Muscle of leg (tissue), 11 donors: ENCODE results near the gene CRIM1. TPM values are rescaled to one million over a fixed set of nuclear protein-coding genes. Genes with fewer than 3 reads are reported as not detected.

Source experiments
- DNase-seq: peaks from one replicate; pipeline ENCODE4 v3.0.0; 2013
- H3K27ac ChIP-seq: one replicate; pipeline ENCODE4 v1.5.1; 2013; ENCODE audit warnings: mild to moderate bottlenecking, low read length, control low read depth
- H3K27me3 ChIP-seq: one replicate; pipeline ENCODE4 v1.6.1; 2013; ENCODE audit warnings: low read length; ENCODE audit not compliant: control insufficient read depth, insufficient read depth
- H3K36me3 ChIP-seq: one replicate; pipeline ENCODE4 v1.6.1; 2013; ENCODE audit warnings: low read length; ENCODE audit not compliant: control insufficient read depth, insufficient read depth
- H3K4me1 ChIP-seq: one replicate; pipeline ENCODE4 v1.6.1; 2013; ENCODE audit warnings: low read length; ENCODE audit not compliant: control insufficient read depth, insufficient read depth
- H3K4me3 ChIP-seq: one replicate; pipeline ENCODE4 v1.5.1; 2013; ENCODE audit warnings: low read length, control low read depth
- H3K9me3 ChIP-seq: replicated peaks from 2 replicates; pipeline ENCODE4 v1.6.1; 2013; ENCODE audit warnings: low read depth, low read length; ENCODE audit not compliant: control insufficient read depth
- WGBS: methylation state at CpG from one replicate; pipeline ENCODE4 v1.1.5; 2013; ENCODE audit warnings: missing lambda C conversion rate; ENCODE audit not compliant: insufficient coverage; 5-methylcytosine and 5-hydroxymethylcytosine counted together
- polyA plus RNA-seq, 8 donors: library from polyadenylated mRNA; unstranded; fragments of 120-200 nt; gene quantifications; one replicate each; pipeline versions ENCODE4 v1.2.1 to v1.2.3, GENCODE V29; 2013; ENCODE audit warnings: inconsistent platforms in 1 of 8, low replicate concordance in 1 of 8; ENCODE audit not compliant: insufficient read length in 8 of 8, insufficient read depth in 1 of 8
- total RNA-seq: library from RNA; stranded (reverse); fragments of 120-200 nt; gene quantifications from one replicate; pipeline ENCODE4 v1.2.4, GENCODE V29; 2013

The CRIM1 gene
- total and polyA plus RNA-seq, 9 donors, result 14.0 to 31.8 (median 20.4) TPM

- Histone ChIP-seq H3K36me3 (peaks cover 12% of the 10 kb centered on the region), H3K4me1 (peaks cover 4% of the 10 kb centered on the region), H3K4me3 (no peak overlapping the region), H3K9me3 (peaks cover 12% of the 10 kb centered on the region), H3K27ac (peak overlapping the region; percentile 49), H3K27me3 (no peaks in the 10 kb centered on the region)
- WGBS, result no CpG with 5 or more reads among the region's 4 CpGs
- DNase-seq, result peak; percentile 96
These were observed 122.8 kb downstream of the CRIM1 start for GRCh38 chr2:36478332-36478738.

DNA sequence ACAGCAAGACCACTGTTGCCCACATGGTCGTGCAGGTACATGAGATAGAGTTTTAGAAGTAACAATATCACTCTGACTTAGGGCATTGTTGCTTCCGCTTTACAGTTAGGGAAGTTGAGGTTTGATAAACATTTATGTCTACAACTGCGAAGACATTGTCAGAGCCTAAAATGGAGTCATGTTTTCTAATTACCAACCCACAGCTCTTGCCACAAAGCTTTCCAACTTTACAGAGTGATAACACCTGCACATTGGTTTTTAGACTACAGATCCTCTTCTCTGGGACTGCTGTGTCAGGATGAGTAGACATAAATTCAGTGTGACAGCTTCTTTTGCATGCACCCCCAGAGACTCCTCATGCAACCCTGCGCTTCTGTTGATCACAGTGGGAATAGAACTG lies 123.4 kb downstream of the CRIM1 start:
- WGBS, result no CpG with 5 or more reads among the region's 4 CpGs
- Histone ChIP-seq H3K27ac (peak overlapping the region; percentile 11), H3K4me1 (peaks cover 4% of the 10 kb centered on the region), H3K27me3 (no peaks in the 10 kb centered on the region), H3K4me3 (no peak overlapping the region), H3K9me3 (peaks cover 12% of the 10 kb centered on the region), H3K36me3 (peaks cover 14% of the 10 kb centered on the region)
- no peak for DNase-seq

DNA sequence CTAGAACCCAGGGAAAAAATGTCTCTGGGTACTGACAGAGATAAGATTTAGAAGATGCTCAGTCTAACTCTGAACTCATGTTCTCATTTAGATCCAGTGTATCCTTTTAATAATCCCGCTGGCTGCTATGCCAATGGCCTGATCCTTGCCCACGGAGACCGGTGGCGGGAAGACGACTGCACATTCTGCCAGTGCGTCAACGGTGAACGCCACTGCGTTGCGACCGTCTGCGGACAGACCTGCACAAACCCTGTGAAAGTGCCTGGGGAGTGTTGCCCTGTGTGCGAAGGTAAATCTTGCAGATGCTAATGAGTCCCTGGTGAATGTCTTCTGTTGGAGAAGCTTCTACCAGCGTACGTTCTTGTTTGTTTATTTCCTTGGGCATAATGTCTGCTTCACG lies 123.8 kb downstream of the CRIM1 start:
- Histone ChIP-seq H3K27ac (no peak overlapping the region), H3K4me3 (no peak overlapping the region), H3K36me3 (peaks cover 14% of the 10 kb centered on the region), H3K27me3 (no peaks in the 10 kb centered on the region), H3K4me1 (peaks cover 6% of the 10 kb centered on the region), H3K9me3 (peaks cover 12% of the 10 kb centered on the region)
- no peak for DNase-seq
- WGBS, result 98% methylated on average over 12 of the region's 16 CpGs

DNA sequence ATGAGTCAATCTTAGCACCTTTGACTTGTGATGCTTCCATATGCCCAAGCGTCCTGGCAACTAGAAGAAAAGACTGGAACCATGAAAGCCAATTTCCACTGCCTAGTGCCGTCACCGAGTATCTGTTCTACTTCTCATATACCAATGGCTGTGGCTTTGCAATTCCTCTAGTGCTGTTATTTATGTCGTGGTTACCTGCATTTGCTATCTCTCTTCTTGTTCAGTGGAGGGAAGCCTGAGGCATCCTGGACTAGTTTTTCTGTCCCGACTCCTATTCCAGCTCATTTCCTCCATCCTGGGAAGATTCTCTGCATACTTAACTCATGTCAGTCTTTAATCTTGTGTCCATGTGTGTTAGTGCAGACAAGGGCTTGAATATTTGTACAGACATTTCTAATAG lies 124.5 kb downstream of the CRIM1 start:
- Histone ChIP-seq H3K27ac (no peak overlapping the region), H3K4me1 (peaks cover 7% of the 10 kb centered on the region), H3K27me3 (no peaks in the 10 kb centered on the region), H3K4me3 (no peak overlapping the region), H3K36me3 (peaks cover 14% of the 10 kb centered on the region), H3K9me3 (peaks cover 10% of the 10 kb centered on the region)
- WGBS, result 90% methylated on average over 1 of the region's 5 CpGs
- no peak for DNase-seq

DNA sequence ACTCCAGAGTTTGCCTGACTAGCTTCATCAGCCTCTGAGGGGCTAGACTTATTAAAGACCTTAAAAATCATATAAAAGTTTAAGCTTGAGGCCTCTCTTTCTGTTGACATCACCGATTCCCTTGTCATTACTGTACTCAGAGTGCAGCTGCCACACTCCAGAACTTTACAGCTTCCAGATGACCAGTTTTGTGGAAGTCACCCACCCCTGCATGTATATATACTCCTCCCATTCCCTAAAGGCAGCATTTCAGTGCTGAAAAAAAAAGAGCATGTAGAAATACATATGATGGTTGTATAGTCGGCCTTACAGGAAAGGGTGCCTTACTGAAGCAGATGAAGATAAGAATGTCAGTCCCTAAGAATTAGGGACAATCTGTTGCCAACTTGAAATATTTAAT lies 125.1 kb downstream of the CRIM1 start:
- no peak overlapping the region for H3K4me3 ChIP-seq
- DNase-seq, result peak; percentile 86
- WGBS, result 20% methylated on average over 1 of the region's 2 CpGs
- peaks cover 14% of the 10 kb centered on the region for H3K36me3 ChIP-seq
- no peaks in the 10 kb centered on the region for H3K27me3 ChIP-seq
- peaks cover 5% of the 10 kb centered on the region for H3K9me3 ChIP-seq
- no peak overlapping the region for H3K27ac ChIP-seq
- peaks cover 11% of the 10 kb centered on the region for H3K4me1 ChIP-seq

DNA sequence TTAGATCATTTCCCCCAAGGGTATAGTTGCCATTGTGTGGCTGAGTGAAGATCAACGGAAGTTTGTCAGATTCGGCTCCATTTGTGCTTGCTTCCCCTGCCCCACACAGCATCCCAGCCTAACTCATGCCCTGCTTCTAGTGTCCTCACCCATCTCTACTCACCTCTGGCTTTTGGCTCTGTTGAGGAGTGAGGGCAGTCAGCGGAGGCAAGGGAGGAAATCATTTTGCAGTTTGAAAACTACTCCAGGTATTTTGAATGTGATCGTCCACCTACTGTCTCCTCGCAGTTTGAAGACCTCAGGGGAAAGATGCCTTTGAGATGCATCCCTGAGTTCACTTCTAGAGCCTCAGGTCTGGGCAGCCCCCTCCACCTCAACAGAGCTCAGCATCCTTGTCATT lies 126.1 kb downstream of the CRIM1 start:
- 100% methylated on average over 3 of the region's 5 CpGs for WGBS
- H3K36me3 ChIP-seq, result peaks cover 14% of the 10 kb centered on the region
- no peak overlapping the region for H3K27ac ChIP-seq

GRCh38 chr2:36482576-36483214 lies 127.1 kb downstream of the CRIM1 start:
- Histone ChIP-seq H3K4me1 (peaks cover 11% of the 10 kb centered on the region), H3K36me3 (peaks cover 12% of the 10 kb centered on the region), H3K27me3 (no peaks in the 10 kb centered on the region), H3K27ac (no peak overlapping the region), H3K9me3 (no peaks in the 10 kb centered on the region), H3K4me3 (no peak overlapping the region)
- DNase-seq, result no peak
- WGBS, result no CpG with 5 or more reads among the region's 4 CpGs

More for the DNA sequence above, 126.1 kb downstream of the CRIM1 start:
- Histone ChIP-seq H3K9me3 (no peaks in the 10 kb centered on the region), H3K4me3 (no peak overlapping the region), H3K4me1 (peaks cover 11% of the 10 kb centered on the region), H3K27me3 (no peaks in the 10 kb centered on the region)
- no peak for DNase-seq

- Histone ChIP-seq H3K27me3 (no peaks in the 10 kb centered on the region), H3K9me3 (no peaks in the 10 kb centered on the region), H3K4me3 (no peak overlapping the region), H3K36me3 (peaks cover 11% of the 10 kb centered on the region), H3K27ac (no peak overlapping the region), H3K4me1 (peaks cover 8% of the 10 kb centered on the region)
- no peak for DNase-seq
- 97% methylated on average over 3 of the region's 4 CpGs for WGBS
These were observed 127.7 kb downstream of the CRIM1 start for GRCh38 chr2:36483290-36483689.

DNA sequence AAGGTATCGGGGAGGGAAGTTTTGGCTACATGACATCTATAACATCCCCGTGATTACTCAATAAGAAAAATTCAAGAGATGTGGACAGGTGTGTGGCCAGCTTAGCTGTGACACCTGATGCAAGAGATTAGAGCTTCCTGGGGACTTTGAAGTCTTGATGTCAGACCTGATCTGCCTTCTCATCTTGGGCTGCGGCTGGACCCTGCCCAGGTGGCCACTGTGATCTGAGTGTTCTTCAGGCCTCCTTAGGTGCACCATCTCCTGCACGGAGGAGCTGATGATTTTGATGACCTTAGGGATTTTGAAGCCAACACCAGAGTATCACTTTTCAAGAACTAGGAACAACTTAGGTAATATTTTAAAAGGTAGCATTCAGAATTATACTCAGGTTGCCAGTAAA lies 128.9 kb downstream of the CRIM1 start:
- Histone ChIP-seq H3K4me3 (no peak overlapping the region), H3K36me3 (peaks cover 7% of the 10 kb centered on the region), H3K9me3 (no peaks in the 10 kb centered on the region), H3K27ac (no peak overlapping the region), H3K27me3 (no peaks in the 10 kb centered on the region), H3K4me1 (peaks cover 6% of the 10 kb centered on the region)
- 100% methylated on average over 1 of the region's 4 CpGs for WGBS
- DNase-seq, result no peak

DNA sequence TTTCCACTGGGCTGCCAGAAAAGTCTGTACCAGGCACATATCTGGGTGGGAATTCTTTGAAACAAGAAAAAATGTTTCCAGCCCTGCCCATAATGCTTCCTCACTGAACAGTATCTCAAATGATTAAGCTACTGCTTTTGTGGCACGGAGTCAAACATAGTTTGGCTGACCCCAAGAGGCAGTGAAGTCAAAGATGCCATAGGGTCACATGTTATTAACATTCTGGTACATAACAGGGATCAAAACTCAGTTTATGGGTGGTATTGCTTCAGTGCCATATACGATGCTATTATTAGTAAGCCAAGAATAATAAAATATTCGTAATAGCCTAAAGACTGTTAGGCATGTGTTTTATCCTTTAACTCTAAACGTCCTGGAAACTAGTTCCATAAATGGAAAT lies 129.9 kb downstream of the CRIM1 start:
- peaks cover 3% of the 10 kb centered on the region for H3K36me3 ChIP-seq
- H3K9me3 ChIP-seq, result no peaks in the 10 kb centered on the region
- peak; percentile 48 for DNase-seq
- WGBS, result no CpG with 5 or more reads among the region's 4 CpGs
- no peaks in the 10 kb centered on the region for H3K27me3 ChIP-seq
- H3K4me1 ChIP-seq, result peaks cover 6% of the 10 kb centered on the region
- H3K27ac ChIP-seq, result peak overlapping the region; percentile 33
- H3K4me3 ChIP-seq, result no peak overlapping the region
